ENCODE data around the gene SMCP. TPM values are rescaled to one million over a fixed set of nuclear protein-coding genes. Genes with fewer than 3 reads are reported as not detected.

Gene SMCP
- total RNA-seq, 2 experiments from 2014 or later, result not detected

DNA sequence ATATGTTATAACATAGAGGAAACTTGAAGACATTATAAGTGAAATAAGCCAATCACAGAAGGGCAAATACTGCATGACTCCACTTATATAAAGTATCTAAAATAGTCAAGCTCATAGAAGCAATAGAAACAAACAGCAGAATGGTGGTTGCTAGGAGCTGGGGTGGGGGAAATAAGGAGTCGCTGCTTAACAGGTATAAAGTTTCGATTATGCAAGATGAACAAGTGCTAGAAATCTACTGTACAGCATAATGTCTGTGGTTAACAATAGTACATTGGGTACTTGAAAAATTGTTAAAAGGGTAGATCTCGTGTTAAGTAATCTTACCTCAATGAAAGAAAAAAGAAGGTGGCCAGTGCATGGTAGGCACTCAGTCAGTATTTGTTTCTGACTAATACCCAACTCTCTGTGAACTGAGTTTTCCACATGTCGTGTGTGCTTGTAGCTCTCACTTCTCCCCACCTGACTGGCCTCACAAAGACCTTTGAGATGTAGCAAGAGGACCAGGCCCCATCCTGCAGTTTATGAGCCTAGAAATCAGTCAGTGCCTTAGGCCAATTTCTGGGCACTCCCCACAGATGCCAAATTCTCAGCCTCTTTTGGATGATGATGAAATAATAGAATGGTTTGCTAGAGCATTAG, 54.2 kb downstream of the SMCP start:
- TF ChIP-seq, protein P1, sequence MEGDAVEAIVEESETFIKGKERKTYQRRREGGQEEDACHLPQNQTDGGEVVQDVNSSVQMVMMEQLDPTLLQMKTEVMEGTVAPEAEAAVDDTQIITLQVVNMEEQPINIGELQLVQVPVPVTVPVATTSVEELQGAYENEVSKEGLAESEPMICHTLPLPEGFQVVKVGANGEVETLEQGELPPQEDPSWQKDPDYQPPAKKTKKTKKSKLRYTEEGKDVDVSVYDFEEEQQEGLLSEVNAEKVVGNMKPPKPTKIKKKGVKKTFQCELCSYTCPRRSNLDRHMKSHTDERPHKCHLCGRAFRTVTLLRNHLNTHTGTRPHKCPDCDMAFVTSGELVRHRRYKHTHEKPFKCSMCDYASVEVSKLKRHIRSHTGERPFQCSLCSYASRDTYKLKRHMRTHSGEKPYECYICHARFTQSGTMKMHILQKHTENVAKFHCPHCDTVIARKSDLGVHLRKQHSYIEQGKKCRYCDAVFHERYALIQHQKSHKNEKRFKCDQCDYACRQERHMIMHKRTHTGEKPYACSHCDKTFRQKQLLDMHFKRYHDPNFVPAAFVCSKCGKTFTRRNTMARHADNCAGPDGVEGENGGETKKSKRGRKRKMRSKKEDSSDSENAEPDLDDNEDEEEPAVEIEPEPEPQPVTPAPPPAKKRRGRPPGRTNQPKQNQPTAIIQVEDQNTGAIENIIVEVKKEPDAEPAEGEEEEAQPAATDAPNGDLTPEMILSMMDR (IDR thresholded peaks at IDR 0.05), result no peak
- H3K27ac Mint-ChIP-seq, result no peak overlapping the region
- DNase-seq, result no peak
- H3K9me3 Mint-ChIP-seq, result no peaks in the 10 kb centered on the region
- ChIA-PET POLR2A (no interaction called here), CTCF (no interaction called here)
- H3K4me3 ChIP-seq (ENCODE audit: low read length), result no peak overlapping the region
- H3K4me1 ChIP-seq (ENCODE audit: insufficient read depth, low read length), result no peaks in the 10 kb centered on the region
- no peaks in the 10 kb centered on the region for H3K36me3 Mint-ChIP-seq (ENCODE audit: low read depth)
- peaks cover 2 to 8% of the 10 kb centered on the region in 2 experiments for H3K27me3 ChIP-seq (ENCODE audit: control insufficient read depth in 1 of 2, insufficient read depth in 2 of 2, low read length in 2 of 2)
- peaks cover 58% of the 10 kb centered on the region for H3K27me3 Mint-ChIP-seq
- intact Hi-C loops (cut with DNase I, micrococcal nuclease), result no loop called here
- no peak overlapping the region for H3K27ac ChIP-seq (ENCODE audit: low read depth in 1 of 2, low read length in 2 of 2)
- no peak for ATAC-seq (ENCODE audit: poor library complexity)
- no peaks in the 10 kb centered on the region for H3K4me1 Mint-ChIP-seq (ENCODE audit: low read depth)
- no peaks in the 10 kb centered on the region for H3K36me3 ChIP-seq (ENCODE audit: insufficient read depth, low read length)
- H3K9me3 ChIP-seq (ENCODE audit: control insufficient read depth in 1 of 2, insufficient read depth in 1 of 2, low read length in 2 of 2), result no peaks in the 10 kb centered on the region
- H3K4me3 Mint-ChIP-seq, result no peak overlapping the region

DNA sequence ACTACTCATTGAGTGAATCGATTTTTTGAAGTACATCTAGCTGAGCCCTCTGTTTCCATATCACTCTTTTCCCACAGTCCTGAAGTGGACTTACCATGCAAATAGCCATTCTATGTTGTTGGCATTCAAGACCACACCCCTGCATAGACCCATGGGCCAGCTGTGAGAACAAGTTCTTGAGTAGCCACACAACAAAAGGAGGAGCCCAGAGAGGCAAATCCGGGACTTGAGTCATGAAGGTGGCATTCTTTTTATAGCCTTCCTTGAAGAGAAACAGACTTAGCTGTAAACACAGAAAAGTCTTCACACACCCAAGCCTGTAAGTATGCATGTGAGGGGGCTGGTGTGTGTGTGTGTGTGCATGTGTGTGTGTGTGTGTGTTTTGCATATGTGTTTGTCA, 55.1 kb downstream of the SMCP start:
- POLR2A ChIA-PET, result no interaction called here
- CTCF ChIA-PET, result no interaction called here
- H3K9me3 ChIP-seq (ENCODE audit: control insufficient read depth in 1 of 2, insufficient read depth in 1 of 2, low read length in 2 of 2), result no peaks in the 10 kb centered on the region
- H3K27me3 Mint-ChIP-seq, result peaks cover 58% of the 10 kb centered on the region
- H3K36me3 ChIP-seq (ENCODE audit: insufficient read depth, low read length), result no peaks in the 10 kb centered on the region
- no peak overlapping the region for H3K4me3 ChIP-seq (ENCODE audit: low read length)
- peaks cover 2 to 8% of the 10 kb centered on the region in 2 experiments for H3K27me3 ChIP-seq (ENCODE audit: control insufficient read depth in 1 of 2, insufficient read depth in 2 of 2, low read length in 2 of 2)
- no peaks in the 10 kb centered on the region for H3K4me1 Mint-ChIP-seq (ENCODE audit: low read depth)
- intact Hi-C loops (cut with DNase I, micrococcal nuclease), result no loop called here
- H3K27ac ChIP-seq (ENCODE audit: low read depth in 1 of 2, low read length in 2 of 2), result no peak overlapping the region
- ATAC-seq (ENCODE audit: poor library complexity) (no peak), DNase-seq (no peak)
- H3K27ac Mint-ChIP-seq, result no peak overlapping the region
- H3K9me3 Mint-ChIP-seq, result no peaks in the 10 kb centered on the region
- H3K4me3 Mint-ChIP-seq, result no peak overlapping the region
- H3K36me3 Mint-ChIP-seq (ENCODE audit: low read depth), result no peaks in the 10 kb centered on the region
- TF ChIP-seq, protein P1 (IDR thresholded peaks at IDR 0.05), result no peak
- H3K4me1 ChIP-seq (ENCODE audit: insufficient read depth, low read length), result no peaks in the 10 kb centered on the region

Other genes starting within 250 kb of the SMCP start
- not detected for gene LCE2D, start 214.9 kb upstream of the SMCP start, total RNA-seq
- not detected for gene LCE2C, start 203.0 kb upstream of the SMCP start, total RNA-seq
- gene LCE2B, start 192.2 kb upstream of the SMCP start, total RNA-seq, result not detected
- gene LCE2A, start 180.0 kb upstream of the SMCP start, total RNA-seq, result not detected
- not detected for gene LCE4A, start 170.2 kb upstream of the SMCP start, total RNA-seq
- not detected for gene KPRP, start 120.3 kb upstream of the SMCP start, total RNA-seq
- gene LCE1F, start 103.2 kb upstream of the SMCP start, total RNA-seq, result not detected
- not detected for gene LCE1E, start 92.1 kb upstream of the SMCP start, total RNA-seq
- not detected for gene LCE1D, start 81.6 kb upstream of the SMCP start, total RNA-seq
- not detected for gene LCE1C, start 71.7 kb upstream of the SMCP start, total RNA-seq
- gene LCE1B, start 66.4 kb upstream of the SMCP start, total RNA-seq, result not detected
- not detected for gene LCE1A, start 50.8 kb upstream of the SMCP start, total RNA-seq
- not detected for gene LCE6A, start 35.5 kb upstream of the SMCP start, total RNA-seq
- gene LCE7A, start 18.3 kb upstream of the SMCP start, total RNA-seq, result not detected
- not detected for gene IVL, start 30.2 kb downstream of the SMCP start, total RNA-seq
- not detected for gene SPRR5, start 68.9 kb downstream of the SMCP start, total RNA-seq
- not detected for gene SPRR4, start 92.3 kb downstream of the SMCP start, total RNA-seq
- not detected for gene SPRR1A, start 105.8 kb downstream of the SMCP start, total RNA-seq
- not detected for gene SPRR3, start 123.4 kb downstream of the SMCP start, total RNA-seq
- not detected for gene SPRR1B, start 152.9 kb downstream of the SMCP start, total RNA-seq
- gene SPRR2D, start 162.8 kb downstream of the SMCP start, total RNA-seq, result not detected
- gene SPRR2A, start 179.2 kb downstream of the SMCP start, total RNA-seq, result not detected
- not detected for gene SPRR2B, start 193.3 kb downstream of the SMCP start, total RNA-seq
- not detected for gene SPRR2E, start 216.2 kb downstream of the SMCP start, total RNA-seq
- gene SPRR2F, start 235.2 kb downstream of the SMCP start, total RNA-seq, result not detected